ENCODE measurements around the gene GALNTL6. TPM values are rescaled to one million over a fixed set of nuclear protein-coding genes. Genes with fewer than 3 reads are reported as not detected.
"Not testable (repeated sequence)": the region's sequence is repeated elsewhere in the genome, so short reads cannot be mapped to it uniquely, and the experiment has no call there.

GALNTL6 gene
- total and polyA plus RNA-seq, 3 donors from 2014 or later: 2.9 to 6.2 (median 4.9) TPM

DNA sequence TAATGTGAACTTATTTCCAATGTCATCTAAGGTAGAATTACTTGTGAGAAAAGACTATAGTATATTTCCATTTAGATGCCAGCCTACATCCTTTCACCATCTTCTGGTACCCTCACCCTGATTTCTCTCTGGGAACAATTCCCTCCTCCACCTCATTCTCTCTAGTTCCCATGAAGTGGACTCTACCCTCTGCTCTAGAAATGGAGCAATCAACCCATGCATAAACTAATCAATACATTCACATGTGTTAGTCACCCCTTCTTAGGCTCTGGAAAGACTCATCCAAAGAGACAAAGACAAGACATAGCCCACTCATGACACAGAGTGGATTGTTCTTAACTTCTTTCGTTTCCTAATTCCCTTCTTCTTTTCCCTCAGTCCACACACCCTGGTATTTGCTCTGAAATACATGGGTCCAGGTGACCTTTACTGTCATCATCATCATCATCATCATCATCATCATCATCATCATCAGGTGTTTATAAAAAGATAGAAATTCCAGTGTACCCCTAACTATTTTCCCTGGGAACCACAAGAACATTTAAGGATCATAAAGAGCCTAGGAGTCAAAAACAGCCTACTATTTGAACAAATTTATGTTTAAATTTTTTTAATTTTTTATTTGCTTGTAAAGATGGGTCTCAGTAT lies 1056.5 kb downstream of the GALNTL6 start:
- no peak for TF ChIP-seq POLR2A (IDR thresholded peaks at IDR 0.05)
- TF ChIP-seq, protein P1, sequence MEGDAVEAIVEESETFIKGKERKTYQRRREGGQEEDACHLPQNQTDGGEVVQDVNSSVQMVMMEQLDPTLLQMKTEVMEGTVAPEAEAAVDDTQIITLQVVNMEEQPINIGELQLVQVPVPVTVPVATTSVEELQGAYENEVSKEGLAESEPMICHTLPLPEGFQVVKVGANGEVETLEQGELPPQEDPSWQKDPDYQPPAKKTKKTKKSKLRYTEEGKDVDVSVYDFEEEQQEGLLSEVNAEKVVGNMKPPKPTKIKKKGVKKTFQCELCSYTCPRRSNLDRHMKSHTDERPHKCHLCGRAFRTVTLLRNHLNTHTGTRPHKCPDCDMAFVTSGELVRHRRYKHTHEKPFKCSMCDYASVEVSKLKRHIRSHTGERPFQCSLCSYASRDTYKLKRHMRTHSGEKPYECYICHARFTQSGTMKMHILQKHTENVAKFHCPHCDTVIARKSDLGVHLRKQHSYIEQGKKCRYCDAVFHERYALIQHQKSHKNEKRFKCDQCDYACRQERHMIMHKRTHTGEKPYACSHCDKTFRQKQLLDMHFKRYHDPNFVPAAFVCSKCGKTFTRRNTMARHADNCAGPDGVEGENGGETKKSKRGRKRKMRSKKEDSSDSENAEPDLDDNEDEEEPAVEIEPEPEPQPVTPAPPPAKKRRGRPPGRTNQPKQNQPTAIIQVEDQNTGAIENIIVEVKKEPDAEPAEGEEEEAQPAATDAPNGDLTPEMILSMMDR (IDR thresholded peaks at IDR 0.05): no peak
- 100% methylated on average over 1 of the region's 1 CpG for WGBS, 2 donors

DNA sequence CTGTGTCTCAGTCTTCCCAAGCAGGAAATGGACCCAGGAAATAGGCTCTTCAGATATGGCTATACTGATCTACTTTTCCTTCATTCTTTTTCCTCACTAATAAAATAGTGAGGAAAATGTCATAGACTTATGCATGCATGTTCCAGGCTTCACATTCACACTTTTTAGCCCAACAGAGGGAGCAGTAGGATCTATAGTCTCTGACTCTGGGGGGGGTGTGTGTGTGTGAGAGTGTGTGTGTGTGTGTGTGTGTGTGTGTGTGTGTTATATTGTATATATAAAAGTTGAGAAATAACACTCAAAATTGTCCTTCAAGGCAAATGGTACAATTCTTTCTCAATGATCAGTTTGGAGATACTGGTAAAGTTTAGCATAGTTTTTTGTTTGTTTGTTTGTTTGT lies 1058.2 kb downstream of the GALNTL6 start:
- Histone ChIP-seq H3K9me3 (no peaks in the 10 kb centered on the region), H3K36me3 (ENCODE audit: low read depth, missing control alignments) (no peaks in the 10 kb centered on the region), H3K27ac (no peak overlapping the region), H3K4me3 (no peak overlapping the region), H3K4me1 (no peaks in the 10 kb centered on the region), H3K27me3 (no peaks in the 10 kb centered on the region)
- TF ChIP-seq, protein P1 (IDR thresholded peaks at IDR 0.05): no peak
- TF ChIP-seq POLR2A (IDR thresholded peaks at IDR 0.05): no peak
- intact Hi-C loops (cut with DNase I; ENCODE audit: low total_unique reads): no loop called here
- no peak for DNase-seq

More for the DNA sequence above, 1056.5 kb downstream of the GALNTL6 start:
- H3K36me3 ChIP-seq (ENCODE audit: low read depth, missing control alignments): no peaks in the 10 kb centered on the region
- no peak for DNase-seq
- no peaks in the 10 kb centered on the region for H3K27me3 ChIP-seq
- no peaks in the 10 kb centered on the region for H3K4me1 ChIP-seq
- H3K9me3 ChIP-seq: no peaks in the 10 kb centered on the region
- H3K4me3 ChIP-seq: no peak overlapping the region
- intact Hi-C loops (cut with DNase I; ENCODE audit: low total_unique reads): no loop called here
- no peak overlapping the region for H3K27ac ChIP-seq

DNA sequence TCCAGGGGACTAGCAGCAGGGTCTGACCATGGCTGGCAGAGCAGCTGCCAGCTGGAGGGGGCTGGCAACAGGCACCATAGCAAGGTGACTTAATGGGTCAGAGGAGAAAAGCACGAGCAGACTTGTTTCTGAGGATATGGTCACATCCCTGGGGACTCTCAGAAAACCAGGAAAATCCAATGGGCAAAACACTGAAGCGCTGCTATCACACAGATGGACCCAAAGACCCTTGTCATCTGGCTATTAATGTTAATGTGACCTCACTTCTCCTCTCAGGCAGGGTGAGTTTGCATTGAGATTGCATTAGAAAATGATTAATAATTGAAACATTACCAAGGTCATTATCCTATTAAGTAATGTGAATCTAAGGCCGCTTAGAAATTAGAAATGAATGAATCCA lies 1061.7 kb downstream of the GALNTL6 start:
- Histone ChIP-seq H3K27ac (no peak overlapping the region), H3K4me1 (no peaks in the 10 kb centered on the region), H3K4me3 (no peak overlapping the region), H3K9me3 (no peaks in the 10 kb centered on the region), H3K36me3 (ENCODE audit: low read depth, missing control alignments) (no peaks in the 10 kb centered on the region), H3K27me3 (no peaks in the 10 kb centered on the region)
- intact Hi-C loops (cut with DNase I; ENCODE audit: low total_unique reads): no loop called here
- TF ChIP-seq POLR2A (IDR thresholded peaks at IDR 0.05): no peak
- TF ChIP-seq, protein P1 (IDR thresholded peaks at IDR 0.05): no peak
- DNase-seq: no peak
- 78 to 79% methylated on average over 3 of the region's 3 CpGs for WGBS, 2 donors

DNA sequence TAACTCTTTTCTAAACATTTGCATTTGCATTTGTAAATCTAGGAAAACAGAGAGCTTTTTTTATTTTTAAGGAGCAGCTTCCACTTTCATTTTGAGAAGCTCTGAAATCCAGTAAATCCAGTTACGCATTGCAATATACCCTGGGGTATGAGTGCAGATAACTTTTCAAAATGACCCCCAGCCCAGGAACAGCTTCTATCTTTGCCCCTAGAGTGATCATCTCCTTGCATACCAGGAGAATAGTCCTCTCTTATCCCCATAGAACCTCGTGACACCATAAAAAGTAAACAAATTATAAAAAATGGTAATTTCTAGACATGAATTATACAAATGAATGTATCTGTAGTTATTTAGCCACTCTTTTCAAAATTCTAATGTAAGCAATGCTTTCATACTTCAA lies 1063.2 kb downstream of the GALNTL6 start:
- intact Hi-C loops (cut with DNase I; ENCODE audit: low total_unique reads): no loop called here
- Histone ChIP-seq H3K27me3 (no peaks in the 10 kb centered on the region), H3K27ac (no peak overlapping the region), H3K4me3 (no peak overlapping the region), H3K36me3 (ENCODE audit: low read depth, missing control alignments) (no peaks in the 10 kb centered on the region), H3K4me1 (no peaks in the 10 kb centered on the region), H3K9me3 (no peaks in the 10 kb centered on the region)
- WGBS, 2 donors: 68 to 91% methylated on average over 2 of the region's 2 CpGs
- no peak for DNase-seq
- no peak for TF ChIP-seq POLR2A (IDR thresholded peaks at IDR 0.05)
- TF ChIP-seq, protein P1 (IDR thresholded peaks at IDR 0.05): no peak

DNA sequence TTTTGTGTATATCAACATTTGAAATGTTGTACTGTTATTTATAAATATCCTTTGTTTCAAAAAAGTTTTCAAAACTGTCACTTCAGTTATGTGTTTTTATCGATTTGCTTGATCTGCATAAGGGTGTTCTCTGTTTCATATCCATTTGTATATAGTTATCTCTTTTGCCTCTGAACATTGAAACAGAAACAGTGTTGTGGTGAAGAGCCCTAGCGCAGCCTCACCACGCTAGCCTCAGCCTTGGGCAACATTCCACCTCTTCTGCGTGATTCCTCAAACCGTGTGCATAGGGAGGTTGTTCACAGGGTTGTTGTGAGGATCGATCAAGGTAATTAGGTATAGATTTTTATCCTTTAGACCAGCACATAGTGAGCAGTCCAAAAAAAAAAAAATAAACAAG lies 1068.4 kb downstream of the GALNTL6 start:
- 59 to 68% methylated on average over 6 of the region's 6 CpGs for WGBS, 2 donors

DNA sequence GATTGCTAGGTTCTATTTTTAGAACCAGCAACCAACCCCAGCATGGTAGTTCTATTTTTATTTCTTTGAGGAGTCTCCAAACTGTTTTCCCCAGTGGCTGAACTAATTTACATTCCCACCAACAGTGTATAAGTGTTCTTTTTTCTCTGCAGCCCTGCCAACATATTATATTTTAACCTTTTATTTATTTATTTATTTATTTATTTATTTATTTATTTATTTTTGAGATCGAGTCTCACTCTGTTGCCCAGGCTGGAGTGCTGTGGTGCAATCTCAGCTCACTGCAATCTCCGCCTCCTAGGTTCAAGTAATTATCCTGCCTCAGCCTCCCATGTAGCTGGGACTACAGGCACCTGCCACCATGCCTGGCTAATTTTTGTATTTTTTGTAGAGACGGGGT lies 1074.2 kb downstream of the GALNTL6 start:
- H3K4me3 ChIP-seq; H3K27me3 ChIP-seq; DNase-seq; H3K27ac ChIP-seq; H3K9me3 ChIP-seq; intact Hi-C loops (cut with DNase I; ENCODE audit: low total_unique reads); H3K36me3 ChIP-seq (ENCODE audit: low read depth, missing control alignments); H3K4me1 ChIP-seq: not testable (repeated sequence)
- WGBS, 2 donors: 94% methylated on average over 3 of the region's 3 CpGs

More for the DNA sequence above, 1068.4 kb downstream of the GALNTL6 start:
- Histone ChIP-seq H3K36me3 (ENCODE audit: low read depth, missing control alignments) (no peaks in the 10 kb centered on the region), H3K4me3 (no peak overlapping the region), H3K9me3 (no peaks in the 10 kb centered on the region), H3K27ac (no peak overlapping the region), H3K27me3 (no peaks in the 10 kb centered on the region), H3K4me1 (no peaks in the 10 kb centered on the region)
- intact Hi-C loops (cut with DNase I; ENCODE audit: low total_unique reads): no loop called here
- DNase-seq: peak; percentile 54
- TF ChIP-seq POLR2A (IDR thresholded peaks at IDR 0.05): no peak
- TF ChIP-seq, protein P1 (IDR thresholded peaks at IDR 0.05): no peak

Measured in testis (tissue), 3 donors.